Peyer's patch (tissue), 4 donors: ENCODE measurements around the gene INSC.

Experiments used
- CTCF ChIP-seq, 6 experiments: fragments of 450-650 bp in 4 of 6; fragments of 200-600 bp in 2 of 6; sonication (generic) in 1 of 6; IDR thresholded peaks; one replicate each; pipeline ENCODE4 v1.5.1; 2017 to 2019; ENCODE audit warnings: antibody characterized with exemption in 6 of 6, mild to moderate bottlenecking in 3 of 6, moderate library complexity in 1 of 6
- POLR2A ChIP-seq, 2 donors: fragments of 450-650 bp; IDR thresholded peaks; one replicate each; pipeline ENCODE4 v1.5.1; 2017; ENCODE audit warnings: antibody characterized with exemption in 2 of 2, mild to moderate bottlenecking in 2 of 2, moderate library complexity in 2 of 2

GRCh38 chr11:15119352-15119751, 4.6 kb downstream of the INSC start:
- TF ChIP-seq CTCF (IDR thresholded peaks at IDR 0.05), result no peak
- TF ChIP-seq POLR2A (IDR thresholded peaks at IDR 0.05), result no peak
